Measurements from ENCODE around the gene UGT1A8. TPM values are rescaled to one million over a fixed set of nuclear protein-coding genes. Genes with fewer than 3 reads are reported as not detected.

The UGT1A8 gene
- total and polyA plus RNA-seq, 9 of the 15 experiments (the other 6 are each of a cell fraction or from before 2014, with no cell fraction given), result 0.04 TPM; not detected in 8

DNA sequence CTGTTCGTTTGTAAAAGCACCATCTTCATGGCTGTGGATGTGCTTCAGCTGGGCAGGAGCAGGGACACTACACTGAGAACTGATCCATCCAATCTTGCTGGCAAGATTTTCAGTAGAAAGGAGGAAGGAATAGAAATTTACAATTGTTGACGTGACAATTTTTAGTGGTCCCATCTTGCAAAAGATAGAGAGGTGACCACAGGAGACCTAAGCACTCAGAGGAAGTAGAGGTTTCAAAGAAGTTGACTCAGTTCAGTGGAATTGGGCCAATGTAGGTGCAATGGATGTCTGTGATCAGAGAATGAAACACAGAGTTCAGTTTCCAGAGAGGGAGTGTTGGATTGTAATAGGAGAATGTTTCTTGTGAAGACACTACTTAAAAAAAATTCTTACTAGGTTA, 96.7 kb downstream of the UGT1A8 start:
- Histone ChIP-seq H3K27ac (ENCODE audit: extremely low read depth, low read depth, low read length) (no peak overlapping the region), H3K79me2 (ENCODE audit: control insufficient read depth, insufficient read depth, low read length) (no peaks in the 10 kb centered on the region), H3K27me3 (ENCODE audit: control insufficient read depth in 2 of 2, insufficient read depth in 2 of 2, low read length in 2 of 2) (peaks cover 0 to 20% of the 10 kb centered on the region in 2 experiments; a peak in 2 of 5 replicates), H3K36me3 (ENCODE audit: control insufficient read depth, insufficient read depth, low read length) (no peaks in the 10 kb centered on the region), H3K9me3 (replicated peaks; ENCODE audit: control insufficient read depth, insufficient read depth, low read depth, low read length) (no peaks in the 10 kb centered on the region), H3K9me1 (ENCODE audit: control insufficient read depth, insufficient read depth, low read length) (no peaks in the 10 kb centered on the region), H2AFZ (ENCODE audit: low read depth, low read length) (no peak overlapping the region), H3K4me2 (ENCODE audit: insufficient read depth, low read length) (no peak overlapping the region), H3K4me3 (no peak overlapping the region), H3K9ac (ENCODE audit: insufficient read depth in 1 of 2, low read depth in 2 of 2, low read length in 2 of 2) (no peak overlapping the region), H3K4me1 (replicated peaks in 1 of 2; ENCODE audit: control insufficient read depth in 2 of 2, insufficient read depth in 2 of 2, low read length in 2 of 2) (0 out of 5 replicates have a peak, but pooled peaks cover 0 to 3% of the 10 kb centered on the region in 2 experiments), H4K20me1 (replicated peaks; ENCODE audit: control insufficient read depth, insufficient read depth, low read length) (no peaks in the 10 kb centered on the region)
- ChIA-PET CTCF (ENCODE audit: low intra/inter-chr PET ratio) (no interaction called here), POLR2A (no interaction called here)
- FAIRE-seq, result no peak
- intact Hi-C loops (cut with micrococcal nuclease) (loop anchor here (10.0 kb wide), 1 partner anchor 129 kb away; no protein-coding TSS in a partner anchor), in situ Hi-C loops (cut with MboI) (no loop called here)
- 0% methylated on average over 2 of the region's 2 CpGs for WGBS (ENCODE audit: insufficient coverage, low coverage, missing lambda C conversion rate)
- TF ChIP-seq, protein P1, sequence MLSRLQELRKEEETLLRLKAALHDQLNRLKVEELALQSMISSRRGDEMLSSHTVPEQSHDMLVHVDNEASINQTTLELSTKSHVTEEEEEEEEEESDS (CRISPR knock-in tag; IDR thresholded peaks at IDR 0.05), result no peak
- no peak for TF ChIP-seq POLR3A (IDR thresholded peaks at IDR 0.05; ENCODE audit: borderline replicate concordance, extremely low read depth, insufficient read depth, insufficient read length)
- TF ChIP-seq ZNF212 (CRISPR knock-in tag; IDR thresholded peaks at IDR 0.05), result no peak
- TF ChIP-seq ADNP (tag; IDR thresholded peaks at IDR 0.05), result no peak
- no peak for TF ChIP-seq FOXA1 (IDR thresholded peaks at IDR 0.05; ENCODE audit: borderline replicate concordance)
- no peak for TF ChIP-seq HNRNPLL (IDR thresholded peaks at IDR 0.05; ENCODE audit: low read depth, low read length, poor library complexity, severe bottlenecking)
- no peak for TF ChIP-seq SETDB1 (IDR thresholded peaks at IDR 0.05; ENCODE audit: low read length)
- TF ChIP-seq NFE2L1 (tag; IDR thresholded peaks at IDR 0.05; ENCODE audit: borderline replicate concordance, low read depth), result no peak
- TF ChIP-seq TARDBP (IDR thresholded peaks at IDR 0.05), result no peak
- TF ChIP-seq HDAC2 (IDR thresholded peaks at IDR 0.05), result no peak
- TF ChIP-seq, protein P2, sequence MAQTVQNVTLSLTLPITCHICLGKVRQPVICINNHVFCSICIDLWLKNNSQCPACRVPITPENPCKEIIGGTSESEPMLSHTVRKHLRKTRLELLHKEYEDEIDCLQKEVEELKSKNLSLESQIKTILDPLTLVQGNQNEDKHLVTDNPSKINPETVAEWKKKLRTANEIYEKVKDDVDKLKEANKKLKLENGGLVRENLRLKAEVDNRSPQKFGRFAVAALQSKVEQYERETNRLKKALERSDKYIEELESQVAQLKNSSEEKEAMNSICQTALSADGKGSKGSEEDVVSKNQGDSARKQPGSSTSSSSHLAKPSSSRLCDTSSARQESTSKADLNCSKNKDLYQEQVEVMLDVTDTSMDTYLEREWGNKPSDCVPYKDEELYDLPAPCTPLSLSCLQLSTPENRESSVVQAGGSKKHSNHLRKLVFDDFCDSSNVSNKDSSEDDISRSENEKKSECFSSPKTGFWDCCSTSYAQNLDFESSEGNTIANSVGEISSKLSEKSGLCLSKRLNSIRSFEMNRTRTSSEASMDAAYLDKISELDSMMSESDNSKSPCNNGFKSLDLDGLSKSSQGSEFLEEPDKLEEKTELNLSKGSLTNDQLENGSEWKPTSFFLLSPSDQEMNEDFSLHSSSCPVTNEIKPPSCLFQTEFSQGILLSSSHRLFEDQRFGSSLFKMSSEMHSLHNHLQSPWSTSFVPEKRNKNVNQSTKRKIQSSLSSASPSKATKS (CRISPR knock-in tag; IDR thresholded peaks at IDR 0.05), result no peak
- BruUV-seq (replicated peaks), result no TSS peak
- ATAC-seq, result no peak
- no peak for DNase-seq (ENCODE audit: extremely low read depth in 1 of 4, low spot score in 3 of 4)
